OCI-LY7 (cell line): ENCODE measurements around the gene IMPA2.

Source experiments
- EZH2phosphoT487 ChIP-seq: fragments of 200-600 bp; sonication (generic); IDR thresholded peaks from 2 replicates; pipeline ENCODE4 v1.6.1; 2018; ENCODE audit warnings: low read depth, borderline replicate concordance, mild to moderate bottlenecking, mixed run types, antibody characterized with exemption, low read length, moderate library complexity, mixed read lengths
- TF ChIP-seq, protein P1 (sequence below): fragments of 200-600 bp; sonication (generic); conservative IDR thresholded peaks from 2 replicates; pipeline ENCODE4 v1.5.1; 2014; ENCODE audit warnings: mild to moderate bottlenecking, antibody characterized with exemption, low read length, moderate library complexity, mixed read lengths

DNA sequence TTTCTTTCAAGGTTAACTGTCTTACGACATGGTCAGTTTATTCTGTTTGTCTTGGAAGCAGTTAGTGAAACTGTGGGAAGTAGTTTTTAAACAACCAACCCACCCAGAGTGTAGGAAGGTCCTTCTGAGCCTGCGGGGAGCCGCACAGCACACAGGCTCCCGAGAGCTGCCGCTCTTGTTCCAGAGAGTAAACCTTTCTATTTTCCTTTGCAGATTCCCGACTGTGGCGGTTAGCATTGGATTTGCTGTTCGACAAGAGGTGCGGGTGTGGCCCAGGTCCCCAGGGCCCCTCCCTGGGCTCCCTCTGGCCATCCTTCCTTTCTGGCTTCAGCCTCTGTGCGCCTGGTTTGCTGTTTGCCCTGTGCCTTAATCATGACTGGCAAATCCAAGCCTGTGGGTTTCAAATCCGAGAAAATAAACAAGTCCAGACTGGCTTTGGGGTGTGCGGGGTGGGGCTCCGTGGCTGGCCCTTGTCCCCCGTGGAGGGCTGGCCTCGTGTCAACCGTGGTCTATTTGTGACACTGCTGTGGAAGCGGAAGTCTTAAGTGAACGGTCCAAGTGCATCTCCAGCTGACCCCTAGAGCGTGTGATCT, 30.7 kb downstream of the IMPA2 start:
- TF ChIP-seq, protein P1, sequence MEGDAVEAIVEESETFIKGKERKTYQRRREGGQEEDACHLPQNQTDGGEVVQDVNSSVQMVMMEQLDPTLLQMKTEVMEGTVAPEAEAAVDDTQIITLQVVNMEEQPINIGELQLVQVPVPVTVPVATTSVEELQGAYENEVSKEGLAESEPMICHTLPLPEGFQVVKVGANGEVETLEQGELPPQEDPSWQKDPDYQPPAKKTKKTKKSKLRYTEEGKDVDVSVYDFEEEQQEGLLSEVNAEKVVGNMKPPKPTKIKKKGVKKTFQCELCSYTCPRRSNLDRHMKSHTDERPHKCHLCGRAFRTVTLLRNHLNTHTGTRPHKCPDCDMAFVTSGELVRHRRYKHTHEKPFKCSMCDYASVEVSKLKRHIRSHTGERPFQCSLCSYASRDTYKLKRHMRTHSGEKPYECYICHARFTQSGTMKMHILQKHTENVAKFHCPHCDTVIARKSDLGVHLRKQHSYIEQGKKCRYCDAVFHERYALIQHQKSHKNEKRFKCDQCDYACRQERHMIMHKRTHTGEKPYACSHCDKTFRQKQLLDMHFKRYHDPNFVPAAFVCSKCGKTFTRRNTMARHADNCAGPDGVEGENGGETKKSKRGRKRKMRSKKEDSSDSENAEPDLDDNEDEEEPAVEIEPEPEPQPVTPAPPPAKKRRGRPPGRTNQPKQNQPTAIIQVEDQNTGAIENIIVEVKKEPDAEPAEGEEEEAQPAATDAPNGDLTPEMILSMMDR = no peak
- no peak for TF ChIP-seq EZH2phosphoT487
